Measurements from ENCODE around the gene CHCHD3. TPM values are rescaled to one million over a fixed set of nuclear protein-coding genes. Genes with fewer than 3 reads are reported as not detected.

CHCHD3 gene
- total and polyA plus RNA-seq, 9 of the 15 experiments (the other 6 are each of a cell fraction or from before 2014, with no cell fraction given), result 66.2 to 279 (median 204) TPM

DNA sequence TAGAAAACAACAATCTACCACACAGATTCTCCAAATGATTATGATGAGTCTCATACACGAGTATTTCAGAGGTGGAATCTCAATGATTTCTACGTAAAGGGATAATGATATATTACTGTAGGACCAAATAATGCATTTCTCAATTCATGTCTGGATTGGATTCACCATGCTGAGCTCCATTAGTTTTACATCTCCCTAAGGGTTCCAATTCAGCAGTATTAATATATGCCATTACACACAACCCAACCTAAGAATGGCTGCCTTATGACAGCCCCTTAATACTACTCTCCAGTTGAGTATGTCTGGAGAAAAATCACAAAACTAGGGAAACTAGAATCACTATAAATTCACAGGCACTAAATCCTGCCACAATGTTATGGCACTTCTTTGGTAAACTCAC lies 271.3 kb downstream of the CHCHD3 start:
- CTCF ChIA-PET (ENCODE audit: low intra/inter-chr PET ratio), result no interaction called here
- H3K4me1 ChIP-seq (replicated peaks in 1 of 2; ENCODE audit: control insufficient read depth in 2 of 2, insufficient read depth in 2 of 2, low read length in 2 of 2), result no peaks in the 10 kb centered on the region
- H3K4me2 ChIP-seq (ENCODE audit: insufficient read depth, low read length), result no peak overlapping the region
- TF ChIP-seq, protein P1, sequence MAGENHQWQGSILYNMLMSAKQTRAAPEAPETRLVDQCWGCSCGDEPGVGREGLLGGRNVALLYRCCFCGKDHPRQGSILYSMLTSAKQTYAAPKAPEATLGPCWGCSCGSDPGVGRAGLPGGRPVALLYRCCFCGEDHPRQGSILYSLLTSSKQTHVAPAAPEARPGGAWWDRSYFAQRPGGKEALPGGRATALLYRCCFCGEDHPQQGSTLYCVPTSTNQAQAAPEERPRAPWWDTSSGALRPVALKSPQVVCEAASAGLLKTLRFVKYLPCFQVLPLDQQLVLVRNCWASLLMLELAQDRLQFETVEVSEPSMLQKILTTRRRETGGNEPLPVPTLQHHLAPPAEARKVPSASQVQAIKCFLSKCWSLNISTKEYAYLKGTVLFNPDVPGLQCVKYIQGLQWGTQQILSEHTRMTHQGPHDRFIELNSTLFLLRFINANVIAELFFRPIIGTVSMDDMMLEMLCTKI (IDR thresholded peaks at IDR 0.05; ENCODE audit: partially characterized antibody), result no peak
- TF ChIP-seq HBP1 (CRISPR knock-in tag; IDR thresholded peaks at IDR 0.05), result no peak
- H3K9ac ChIP-seq (ENCODE audit: insufficient read depth in 1 of 2, low read depth in 2 of 2, low read length in 2 of 2), result no peak overlapping the region
- WGBS (ENCODE audit: insufficient coverage, low coverage, missing lambda C conversion rate), result 94% methylated on average over 2 of the region's 2 CpGs
- no peaks in the 10 kb centered on the region for H3K27me3 ChIP-seq (ENCODE audit: control insufficient read depth in 2 of 2, insufficient read depth in 2 of 2, low read length in 2 of 2)
- in situ Hi-C loops (cut with MboI) (no loop called here), intact Hi-C loops (cut with micrococcal nuclease) (no loop called here)
- no peak overlapping the region for H3K4me3 ChIP-seq
- no peak for FAIRE-seq
- ATAC-seq, result no peak
- H3K79me2 ChIP-seq (ENCODE audit: control insufficient read depth, insufficient read depth, low read length), result no peaks in the 10 kb centered on the region
- peaks cover 7% of the 10 kb centered on the region; the same call in 2 of the 3 replicates for H3K36me3 ChIP-seq (ENCODE audit: control insufficient read depth, insufficient read depth, low read length)
- POLR2A ChIA-PET, result interaction anchor here (1.0 kb wide), 1 partner anchor 10 kb away, joined by 3 read pairs; no protein-coding TSS in a partner anchor
- H4K20me1 ChIP-seq (replicated peaks; ENCODE audit: control insufficient read depth, insufficient read depth, low read length), result peaks cover 3% of the 10 kb centered on the region; the same call in 1 of the 2 replicates
- H3K27ac ChIP-seq (ENCODE audit: extremely low read depth, low read depth, low read length), result no peak overlapping the region
- BruUV-seq (replicated peaks), result no TSS peak
- H3K9me1 ChIP-seq (ENCODE audit: control insufficient read depth, insufficient read depth, low read length), result no peaks in the 10 kb centered on the region
- no peaks in the 10 kb centered on the region for H3K9me3 ChIP-seq (replicated peaks; ENCODE audit: control insufficient read depth, insufficient read depth, low read depth, low read length)
- H2AFZ ChIP-seq (ENCODE audit: low read depth, low read length), result no peak overlapping the region
- DNase-seq (ENCODE audit: extremely low read depth in 1 of 4, low spot score in 3 of 4), result no peak

Measured in K562 (cell line).